ENCODE results near the gene DDA1. TPM values are rescaled to one million over a fixed set of nuclear protein-coding genes. Genes with fewer than 3 reads are reported as not detected.
A peak's percentile ranks its signal among the peaks of the same experiment; 100 is the strongest.

Gene DDA1
- total and polyA plus RNA-seq, 8 donors: 2.2 to 63.7 (median 39.4) TPM

DNA sequence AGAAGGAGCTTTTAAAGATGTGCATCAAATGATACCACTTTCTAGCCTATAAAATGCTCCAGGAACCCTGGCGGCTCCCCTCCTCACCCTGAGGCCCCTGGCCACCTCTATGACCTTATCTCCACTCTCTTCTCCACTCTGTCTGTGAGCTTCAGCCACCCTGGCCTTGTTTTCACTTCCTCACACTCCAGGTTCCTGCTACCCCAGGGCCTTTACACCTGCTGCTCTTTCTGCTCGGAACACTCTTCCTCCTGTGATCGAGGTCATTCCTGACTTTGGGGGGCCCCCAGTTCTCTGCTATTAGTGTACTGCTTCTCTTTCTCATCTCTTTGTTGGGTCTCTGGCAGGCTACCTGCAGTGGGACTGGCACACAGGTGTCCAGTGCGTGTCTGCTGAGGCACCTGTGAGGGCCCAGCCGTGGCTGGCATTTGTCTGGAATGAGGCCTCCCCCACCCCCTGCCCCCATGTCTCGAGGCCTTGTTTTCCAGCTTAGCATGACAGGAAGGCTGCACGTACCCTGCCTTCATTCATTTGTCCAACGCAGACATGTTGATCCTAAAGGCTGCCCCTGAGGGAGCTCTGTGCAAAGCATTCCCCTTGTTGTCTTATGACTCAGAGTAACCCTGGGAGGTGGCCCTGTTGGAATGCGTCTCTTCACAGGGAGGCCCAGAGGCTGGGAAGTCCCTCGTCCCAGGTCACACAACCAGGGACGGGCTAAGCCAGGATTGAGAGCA lies 2.3 kb downstream of the DDA1 start:
- no peaks in the 10 kb centered on the region for H3K27me3 ChIP-seq
- intact Hi-C loops (cut with DNase I; ENCODE audit: low total_unique reads): no loop called here
- peak overlapping the region in 1 of 5 donors; percentile 50 for H3K27ac ChIP-seq
- peaks cover 31 to 63% (median 43%) of the 10 kb centered on the region in 4 donors for H3K4me1 ChIP-seq
- peaks cover 26 to 50% (median 30%) of the 10 kb centered on the region in 4 donors for H3K36me3 ChIP-seq
- WGBS, 5 donors: 62 to 80% (median 65%) methylated on average over 8 to 11 of the region's 11 CpGs
- no peak for DNase-seq
- H3K9me3 ChIP-seq: no peaks in the 10 kb centered on the region
- TF ChIP-seq, protein P1, sequence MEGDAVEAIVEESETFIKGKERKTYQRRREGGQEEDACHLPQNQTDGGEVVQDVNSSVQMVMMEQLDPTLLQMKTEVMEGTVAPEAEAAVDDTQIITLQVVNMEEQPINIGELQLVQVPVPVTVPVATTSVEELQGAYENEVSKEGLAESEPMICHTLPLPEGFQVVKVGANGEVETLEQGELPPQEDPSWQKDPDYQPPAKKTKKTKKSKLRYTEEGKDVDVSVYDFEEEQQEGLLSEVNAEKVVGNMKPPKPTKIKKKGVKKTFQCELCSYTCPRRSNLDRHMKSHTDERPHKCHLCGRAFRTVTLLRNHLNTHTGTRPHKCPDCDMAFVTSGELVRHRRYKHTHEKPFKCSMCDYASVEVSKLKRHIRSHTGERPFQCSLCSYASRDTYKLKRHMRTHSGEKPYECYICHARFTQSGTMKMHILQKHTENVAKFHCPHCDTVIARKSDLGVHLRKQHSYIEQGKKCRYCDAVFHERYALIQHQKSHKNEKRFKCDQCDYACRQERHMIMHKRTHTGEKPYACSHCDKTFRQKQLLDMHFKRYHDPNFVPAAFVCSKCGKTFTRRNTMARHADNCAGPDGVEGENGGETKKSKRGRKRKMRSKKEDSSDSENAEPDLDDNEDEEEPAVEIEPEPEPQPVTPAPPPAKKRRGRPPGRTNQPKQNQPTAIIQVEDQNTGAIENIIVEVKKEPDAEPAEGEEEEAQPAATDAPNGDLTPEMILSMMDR (IDR thresholded peaks at IDR 0.05): no peak
- TF ChIP-seq POLR2AphosphoS5 (IDR thresholded peaks at IDR 0.05) (no peak), EP300 (IDR thresholded peaks at IDR 0.05) (no peak), POLR2A (IDR thresholded peaks at IDR 0.05) (no peak)
- peak overlapping the region in 1 of 4 donors; percentile 6 for H3K4me3 ChIP-seq

DNA sequence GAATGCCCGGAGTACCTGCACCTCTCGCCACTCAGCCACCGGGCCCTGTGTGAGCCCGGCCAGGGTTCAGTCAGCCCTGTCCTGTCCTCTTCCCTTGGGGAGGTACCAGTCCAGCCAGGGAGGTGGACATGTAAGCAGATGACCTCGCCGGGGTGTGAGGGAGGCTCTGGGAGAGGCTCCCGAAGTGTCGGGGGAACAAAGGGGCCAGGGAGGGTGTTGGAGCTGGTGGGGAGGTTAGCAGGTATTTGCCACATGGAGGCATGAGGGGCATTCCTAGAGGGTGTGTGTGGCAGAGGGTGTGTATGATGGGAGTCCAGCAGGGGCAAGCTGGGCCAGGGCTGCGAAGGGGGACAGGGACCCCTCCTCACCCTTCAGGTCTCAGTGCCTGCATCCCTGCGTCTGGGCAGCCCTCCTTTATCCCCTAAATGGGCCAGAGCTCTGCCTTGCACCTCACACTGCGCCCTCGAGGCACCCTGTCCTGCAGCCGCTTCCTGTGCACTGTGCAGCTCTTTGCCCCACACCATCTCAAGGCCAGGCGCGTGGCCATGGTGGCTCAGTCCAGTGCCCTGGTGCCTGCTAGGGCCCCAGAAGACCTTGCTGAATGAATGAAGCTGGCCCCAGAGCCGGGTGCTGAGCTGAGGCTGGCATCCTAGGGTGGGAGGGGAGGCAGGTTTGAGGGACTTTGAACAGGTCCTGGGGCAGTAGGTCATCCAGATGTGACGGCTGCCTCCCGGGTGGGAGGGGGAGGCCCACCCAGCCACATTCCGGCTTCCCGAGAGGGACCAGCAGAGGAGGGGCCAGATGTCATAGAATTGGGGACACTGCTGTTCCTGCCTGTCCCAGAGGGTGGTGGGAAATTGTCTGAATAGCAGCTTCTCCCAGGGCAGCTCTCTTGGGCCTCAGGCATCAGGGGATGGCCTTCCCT lies 3.1 kb downstream of the DDA1 start:
- Histone ChIP-seq H3K36me3 (peaks cover 30 to 56% (median 36%) of the 10 kb centered on the region in 4 donors), H3K4me3 (no peak overlapping the region), H3K9me3 (no peaks in the 10 kb centered on the region), H3K4me1 (peaks cover 24 to 61% (median 36%) of the 10 kb centered on the region in 4 donors), H3K27me3 (no peaks in the 10 kb centered on the region), H3K27ac (peak overlapping the region in 1 of 5 donors; percentile 50)
- no peak for TF ChIP-seq EP300 (IDR thresholded peaks at IDR 0.05)
- no peak for TF ChIP-seq POLR2AphosphoS5 (IDR thresholded peaks at IDR 0.05)
- intact Hi-C loops (cut with DNase I; ENCODE audit: low total_unique reads): no loop called here
- 78 to 85% (median 85%) methylated on average over 11 to 20 of the region's 20 CpGs for WGBS, 5 donors
- peak in 1 of 2 donors; percentile 42 for DNase-seq

DNA sequence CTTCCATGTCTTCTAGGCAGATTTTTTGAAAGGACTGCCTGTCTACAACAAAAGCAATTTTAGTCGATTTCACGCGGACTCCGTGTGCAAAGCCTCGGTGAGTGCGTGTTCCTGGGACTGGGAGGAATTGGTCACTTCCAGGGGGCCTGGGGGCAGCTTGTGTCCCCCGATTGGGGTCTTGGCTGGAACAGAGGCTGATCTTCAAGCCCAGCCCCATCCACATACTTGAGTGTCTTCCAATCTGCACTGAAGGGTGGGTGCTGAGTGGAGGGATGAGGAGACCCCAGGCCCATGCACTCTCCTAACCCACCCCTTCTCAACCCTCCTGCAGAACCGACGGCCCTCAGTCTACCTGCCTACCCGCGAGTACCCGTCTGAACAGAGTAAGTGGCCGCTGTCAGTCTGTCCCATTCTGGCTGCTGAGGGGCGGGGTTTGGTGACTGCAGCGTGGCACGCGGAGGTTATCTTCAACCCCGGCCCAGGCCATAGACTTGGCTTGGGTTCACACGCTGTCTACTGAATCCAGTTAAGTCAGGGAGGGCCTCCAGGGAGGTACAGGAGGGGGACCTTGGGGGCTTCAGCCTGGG lies 4.7 kb downstream of the DDA1 start:
- no peak for TF ChIP-seq POLR2AphosphoS5 (IDR thresholded peaks at IDR 0.05)
- TF ChIP-seq POLR2A (IDR thresholded peaks at IDR 0.05): no peak
- TF ChIP-seq, protein P1 (IDR thresholded peaks at IDR 0.05): no peak
- no peak for TF ChIP-seq EP300 (IDR thresholded peaks at IDR 0.05)
- H3K27ac ChIP-seq: no peak overlapping the region
- no peak overlapping the region for H3K4me3 ChIP-seq
- DNase-seq: no peak
- 52 to 73% (median 65%) methylated on average over 17 to 19 of the region's 19 CpGs for WGBS, 5 donors
- H3K36me3 ChIP-seq: peaks cover 37 to 72% (median 47%) of the 10 kb centered on the region in 4 donors
- H3K9me3 ChIP-seq: no peaks in the 10 kb centered on the region
- intact Hi-C loops (cut with DNase I; ENCODE audit: low total_unique reads): no loop called here
- peaks cover 20 to 58% (median 34%) of the 10 kb centered on the region in 4 donors for H3K4me1 ChIP-seq
- no peaks in the 10 kb centered on the region for H3K27me3 ChIP-seq

DNA sequence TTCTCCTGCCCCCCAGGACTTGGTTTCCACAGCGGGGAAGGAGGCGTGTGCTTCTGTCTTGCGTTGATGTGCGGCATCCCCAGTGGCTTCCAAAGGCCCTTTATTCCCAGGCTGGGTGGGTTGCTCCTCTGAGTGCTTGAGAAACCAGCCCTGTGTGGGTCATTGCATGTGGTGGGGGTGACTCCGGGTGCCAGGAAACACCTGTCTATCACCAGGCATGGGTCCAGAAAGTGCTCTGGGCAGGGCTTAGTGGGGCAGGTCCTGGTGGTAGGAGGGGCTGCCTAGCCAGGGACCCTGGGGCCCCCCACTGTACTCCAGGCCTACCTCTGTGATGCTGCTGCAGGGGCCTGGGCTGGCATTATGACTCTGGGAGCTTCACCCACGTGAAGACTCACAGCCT lies 9.6 kb downstream of the DDA1 start:
- no peak for DNase-seq
- TF ChIP-seq EP300 (IDR thresholded peaks at IDR 0.05) (no peak), POLR2AphosphoS5 (IDR thresholded peaks at IDR 0.05) (no peak), POLR2A (IDR thresholded peaks at IDR 0.05) (no peak)
- TF ChIP-seq, protein P1 (IDR thresholded peaks at IDR 0.05): no peak
- peaks cover 64 to 87% (median 77%) of the 10 kb centered on the region in 4 donors for H3K36me3 ChIP-seq
- no peaks in the 10 kb centered on the region for H3K27me3 ChIP-seq
- no peak overlapping the region for H3K4me3 ChIP-seq
- WGBS, 5 donors: 74 to 92% (median 77%) methylated on average over 5 to 6 of the region's 6 CpGs
- H3K9me3 ChIP-seq: no peaks in the 10 kb centered on the region
- intact Hi-C loops (cut with DNase I; ENCODE audit: low total_unique reads): no loop called here
- peak overlapping the region in 1 of 5 donors; percentile 14 for H3K27ac ChIP-seq
- H3K4me1 ChIP-seq: peaks cover 0 to 26% (median 12%) of the 10 kb centered on the region in 4 donors
